SK-N-SH treated with all-trans-retinoic acid at 6 μM for 48 hours (cell line): Measurements from ENCODE around the gene TEAD1.

ENCODE experiments used
- ATAC-seq: fragments of 200-7000 bp; cut with Tn5 transposase; 3 replicates; pipeline ENCODE4 v1.9.1; 2020; ENCODE audit warnings: mild to moderate bottlenecking, moderate library complexity
- BACH2 ChIP-seq: fragments of 250-450 bp; sonication (Bioruptor Pico); IDR thresholded peaks from 2 replicates; pipeline ENCODE4 v1.9.0; 2021; ENCODE audit warnings: mild to moderate bottlenecking, borderline replicate concordance
- CSDC2 ChIP-seq: fragments of 250-450 bp; sonication (Bioruptor Pico); IDR thresholded peaks from 2 replicates; pipeline ENCODE4 v1.5.0; 2020; ENCODE audit warnings: mild to moderate bottlenecking, moderate library complexity
- CSRNP3 ChIP-seq: fragments of 250-450 bp; sonication (Bioruptor Pico); IDR thresholded peaks from 2 replicates; pipeline ENCODE4 v1.5.1; 2021; ENCODE audit warnings: mild to moderate bottlenecking, moderate library complexity
- ESRRG ChIP-seq: fragments of 250-450 bp; sonication (Bioruptor Pico); IDR thresholded peaks from 2 replicates; pipeline ENCODE4 v1.6.1; 2021; ENCODE audit warnings: mild to moderate bottlenecking
- GLIS3 ChIP-seq: fragments of 250-450 bp; sonication (Bioruptor Pico); IDR thresholded peaks from 2 replicates; pipeline ENCODE4 v1.5.0; 2020; ENCODE audit warnings: mild to moderate bottlenecking, moderate library complexity
- OSR1 ChIP-seq: fragments of 250-450 bp; sonication (Bioruptor Pico); IDR thresholded peaks from 2 replicates; pipeline ENCODE4 v1.8.0; 2022; ENCODE audit warnings: moderate library complexity, mild to moderate bottlenecking, inconsistent platforms
- RARB ChIP-seq: fragments of 250-450 bp; sonication (Bioruptor Pico); IDR thresholded peaks from 2 replicates; pipeline ENCODE4 v1.8.0; 2021; ENCODE audit warnings: mild to moderate bottlenecking, moderate library complexity
- TCF4 ChIP-seq: fragments of 250-450 bp; sonication (Bioruptor Pico); IDR thresholded peaks from 2 replicates; pipeline ENCODE4 v1.8.0; 2021; ENCODE audit warnings: mild to moderate bottlenecking, moderate library complexity, borderline replicate concordance
- TOX ChIP-seq: fragments of 250-450 bp; sonication (Bioruptor Pico); IDR thresholded peaks from 2 replicates; pipeline ENCODE4 v1.8.0; 2021; ENCODE audit warnings: mild to moderate bottlenecking, moderate library complexity, borderline replicate concordance
- ZC3H10 ChIP-seq: fragments of 250-450 bp; sonication (Bioruptor Pico); IDR thresholded peaks from 2 replicates; pipeline ENCODE4 v1.5.1; 2021; ENCODE audit warnings: mild to moderate bottlenecking, moderate library complexity
- ZFP3 ChIP-seq: fragments of 250-450 bp; sonication (Bioruptor Pico); IDR thresholded peaks from 2 replicates; pipeline ENCODE4 v1.5.0; 2020; ENCODE audit warnings: mild to moderate bottlenecking, moderate library complexity
- ZFP30 ChIP-seq: fragments of 450-650 bp; formaldehyde crosslinking; IDR thresholded peaks from 2 replicates; pipeline ENCODE4 v1.5.0; 2022; ENCODE audit warnings: mild to moderate bottlenecking, moderate library complexity
- ZNF70 ChIP-seq: fragments of 450-650 bp; formaldehyde crosslinking; IDR thresholded peaks from 2 replicates; pipeline ENCODE4 v1.5.0; 2020; ENCODE audit warnings: mild to moderate bottlenecking, moderate library complexity
- TF ChIP-seq, protein P1 (sequence below): fragments of 250-450 bp; sonication (Bioruptor Pico); IDR thresholded peaks from 2 replicates; pipeline ENCODE4 v1.5.1; 2020; ENCODE audit warnings: low read depth, mild to moderate bottlenecking, moderate library complexity
- TF ChIP-seq, protein P2 (sequence below): fragments of 250-450 bp; sonication (Bioruptor Pico); IDR thresholded peaks from 2 replicates; pipeline ENCODE4 v1.5.0; 2020; ENCODE audit warnings: mild to moderate bottlenecking, moderate library complexity

TEAD1 gene

DNA sequence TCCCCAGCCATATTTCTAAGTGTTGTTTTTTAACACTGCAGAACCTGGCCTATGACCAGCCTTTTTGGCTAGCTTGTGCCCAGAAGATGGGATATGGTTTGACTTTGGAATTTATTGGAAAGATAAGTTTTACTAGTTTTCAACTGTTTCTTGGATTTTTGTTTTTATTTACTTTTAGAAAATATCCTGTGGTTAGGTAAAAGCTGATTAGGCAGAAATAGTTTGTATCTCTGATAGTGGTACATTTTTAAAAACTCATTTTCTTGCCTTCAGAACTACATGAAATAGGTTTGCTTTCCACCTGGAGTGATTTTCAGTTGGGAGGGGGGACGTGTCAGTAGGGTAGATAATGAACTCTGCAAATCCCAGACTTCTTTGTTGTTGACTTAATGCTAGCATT is 243.6 kb downstream of the TEAD1 start (continued):
- TF ChIP-seq ESRRG (CRISPR knock-in tag) (no peak), CSRNP3 (CRISPR knock-in tag) (no peak)
- TF ChIP-seq, protein P1, sequence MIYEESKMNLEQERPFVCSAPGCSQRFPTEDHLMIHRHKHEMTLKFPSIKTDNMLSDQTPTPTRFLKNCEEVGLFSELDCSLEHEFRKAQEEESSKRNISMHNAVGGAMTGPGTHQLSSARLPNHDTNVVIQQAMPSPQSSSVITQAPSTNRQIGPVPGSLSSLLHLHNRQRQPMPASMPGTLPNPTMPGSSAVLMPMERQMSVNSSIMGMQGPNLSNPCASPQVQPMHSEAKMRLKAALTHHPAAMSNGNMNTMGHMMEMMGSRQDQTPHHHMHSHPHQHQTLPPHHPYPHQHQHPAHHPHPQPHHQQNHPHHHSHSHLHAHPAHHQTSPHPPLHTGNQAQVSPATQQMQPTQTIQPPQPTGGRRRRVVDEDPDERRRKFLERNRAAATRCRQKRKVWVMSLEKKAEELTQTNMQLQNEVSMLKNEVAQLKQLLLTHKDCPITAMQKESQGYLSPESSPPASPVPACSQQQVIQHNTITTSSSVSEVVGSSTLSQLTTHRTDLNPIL (CRISPR knock-in tag), result no peak

DNA sequence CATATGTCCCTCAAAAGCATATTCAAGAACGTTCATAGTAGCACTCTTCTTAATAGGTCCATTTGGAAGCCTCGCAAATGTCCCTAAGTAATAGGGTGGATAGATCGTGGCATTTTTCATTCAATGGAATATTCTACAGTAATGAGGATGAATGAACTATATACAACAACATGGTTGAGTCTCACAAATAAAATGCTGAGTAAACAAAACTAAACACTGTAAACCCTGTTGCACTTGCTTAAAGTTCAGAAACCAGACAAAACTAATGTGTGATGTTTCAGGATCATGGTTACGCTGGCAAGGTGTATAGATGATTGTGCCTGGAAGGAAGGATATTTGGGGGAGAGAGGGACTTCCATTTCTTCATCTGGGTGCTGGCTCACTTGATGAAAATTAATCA is 244.4 kb downstream of the TEAD1 start:
- no peak for ATAC-seq
- TF ChIP-seq ZFP30 (CRISPR knock-in tag), result no peak

- TF ChIP-seq, protein P2, sequence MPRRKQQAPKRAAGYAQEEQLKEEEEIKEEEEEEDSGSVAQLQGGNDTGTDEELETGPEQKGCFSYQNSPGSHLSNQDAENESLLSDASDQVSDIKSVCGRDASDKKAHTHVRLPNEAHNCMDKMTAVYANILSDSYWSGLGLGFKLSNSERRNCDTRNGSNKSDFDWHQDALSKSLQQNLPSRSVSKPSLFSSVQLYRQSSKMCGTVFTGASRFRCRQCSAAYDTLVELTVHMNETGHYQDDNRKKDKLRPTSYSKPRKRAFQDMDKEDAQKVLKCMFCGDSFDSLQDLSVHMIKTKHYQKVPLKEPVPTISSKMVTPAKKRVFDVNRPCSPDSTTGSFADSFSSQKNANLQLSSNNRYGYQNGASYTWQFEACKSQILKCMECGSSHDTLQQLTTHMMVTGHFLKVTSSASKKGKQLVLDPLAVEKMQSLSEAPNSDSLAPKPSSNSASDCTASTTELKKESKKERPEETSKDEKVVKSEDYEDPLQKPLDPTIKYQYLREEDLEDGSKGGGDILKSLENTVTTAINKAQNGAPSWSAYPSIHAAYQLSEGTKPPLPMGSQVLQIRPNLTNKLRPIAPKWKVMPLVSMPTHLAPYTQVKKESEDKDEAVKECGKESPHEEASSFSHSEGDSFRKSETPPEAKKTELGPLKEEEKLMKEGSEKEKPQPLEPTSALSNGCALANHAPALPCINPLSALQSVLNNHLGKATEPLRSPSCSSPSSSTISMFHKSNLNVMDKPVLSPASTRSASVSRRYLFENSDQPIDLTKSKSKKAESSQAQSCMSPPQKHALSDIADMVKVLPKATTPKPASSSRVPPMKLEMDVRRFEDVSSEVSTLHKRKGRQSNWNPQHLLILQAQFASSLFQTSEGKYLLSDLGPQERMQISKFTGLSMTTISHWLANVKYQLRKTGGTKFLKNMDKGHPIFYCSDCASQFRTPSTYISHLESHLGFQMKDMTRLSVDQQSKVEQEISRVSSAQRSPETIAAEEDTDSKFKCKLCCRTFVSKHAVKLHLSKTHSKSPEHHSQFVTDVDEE, result no peak
- TF ChIP-seq ESRRG (CRISPR knock-in tag) (no peak), ZNF70 (CRISPR knock-in tag) (no peak), RARB (CRISPR knock-in tag) (no peak), BACH2 (CRISPR knock-in tag) (no peak), CSRNP3 (CRISPR knock-in tag) (no peak), TCF4 (CRISPR knock-in tag) (no peak)
- TF ChIP-seq, protein P1 (CRISPR knock-in tag), result no peak
These were observed 248.2 kb downstream of the TEAD1 start for GRCh38 chr11:12922418-12922817.

GRCh38 chr11:12922980-12923507 is 248.8 kb downstream of the TEAD1 start:
- ATAC-seq, result 0 out of 3 replicates have a peak, but pooled peaks have one; percentile 14
- no peak for TF ChIP-seq ZFP3 (CRISPR knock-in tag)
- TF ChIP-seq, all 23 proteins: peak for 0

More at GRCh38 chr11:12922418-12922817, 248.2 kb downstream of the TEAD1 start:
- ATAC-seq, result no peak

- no peak for TF ChIP-seq TCF4 (CRISPR knock-in tag)
- TF ChIP-seq ZC3H10 (CRISPR knock-in tag), result no peak
- ATAC-seq, result no peak
These were observed 250.4 kb downstream of the TEAD1 start for GRCh38 chr11:12924650-12925049.

GRCh38 chr11:12925520-12925919 is 251.3 kb downstream of the TEAD1 start:
- no peak for TF ChIP-seq GLIS3 (CRISPR knock-in tag)
- TF ChIP-seq TOX, result no peak
- TF ChIP-seq BACH2 (CRISPR knock-in tag), result no peak
- TF ChIP-seq ESRRG (CRISPR knock-in tag), result no peak
- TF ChIP-seq ZNF70 (CRISPR knock-in tag), result no peak
- no peak for TF ChIP-seq TCF4 (CRISPR knock-in tag)
- TF ChIP-seq, protein P2, result no peak
- TF ChIP-seq CSDC2 (CRISPR knock-in tag), result no peak
- no peak for TF ChIP-seq OSR1 (CRISPR knock-in tag)
- TF ChIP-seq, protein P1 (CRISPR knock-in tag), result no peak
- no peak for TF ChIP-seq CSRNP3 (CRISPR knock-in tag)
- ATAC-seq, result no peak
